Activated CD4-positive, alpha-beta T cell treated with anti-CD3 and anti-CD28 coated beads, Interleukin-2, Interleukin-6, amounts not matched to agents 100 ng/mL and 50 ng/mL, durations not matched to agents 16 hours and 8 hours (primary cell): Measurements from ENCODE around the gene DOHH.
A peak's percentile ranks its signal among the peaks of the same experiment; 100 is the strongest.

Experiments used
- DNase-seq: peaks from one replicate; pipeline ENCODE4 v3.0.0-alpha.2; 2020

The DOHH gene

GRCh38 chr19:3499738-3500428, 591 bp downstream of the DOHH start:
- no peak for DNase-seq

GRCh38 chr19:3497757-3498520, 2.5 kb downstream of the DOHH start:
- no peak for DNase-seq

GRCh38 chr19:3496392-3497273, 3.8 kb downstream of the DOHH start:
- no peak for DNase-seq

GRCh38 chr19:3494559-3494958, 5.9 kb downstream of the DOHH start:
- DNase-seq = peak; percentile 55

GRCh38 chr19:3494051-3494450, 6.4 kb downstream of the DOHH start:
- peak; percentile 67 for DNase-seq

GRCh38 chr19:3493651-3494050, 6.8 kb downstream of the DOHH start:
- DNase-seq = no peak

- no peak for DNase-seq
Observed at GRCh38 chr19:3492919-3493318, 7.6 kb downstream of the DOHH start.

GRCh38 chr19:3492131-3492839, 8.2 kb downstream of the DOHH start:
- no peak for DNase-seq

- DNase-seq = no peak
Observed at GRCh38 chr19:3491396-3492119, 8.9 kb downstream of the DOHH start.

GRCh38 chr19:3483226-3483628, 17.2 kb downstream of the DOHH start, which contains the start of gene SMIM44:
TSS of gene SMIM44 (minus strand) at chr19:3483441. CDS start at chr19:3483403, 38 bp downstream.
- no peak for DNase-seq

GRCh38 chr19:3482507-3483225, 17.8 kb downstream of the DOHH start:
- DNase-seq = no peak

GRCh38 chr19:3481241-3482090, 19.0 kb downstream of the DOHH start:
- DNase-seq = no peak

GRCh38 chr19:3480383-3481091, 19.9 kb downstream of the DOHH start, which contains the start of gene SMIM24:
TSS of gene SMIM24 (minus strand) at chr19:3480525. CDS start at chr19:3480463, 62 bp downstream.
- DNase-seq = no peak

- peak; percentile 29 for DNase-seq
Observed at GRCh38 chr19:3479834-3480215, 20.6 kb downstream of the DOHH start.

- peak; percentile 30 for DNase-seq
Observed at GRCh38 chr19:3479177-3479833, 21.2 kb downstream of the DOHH start.

- DNase-seq = no peak
Observed at GRCh38 chr19:3478409-3479176, 21.9 kb downstream of the DOHH start.

GRCh38 chr19:3477951-3478350, 22.5 kb downstream of the DOHH start:
- DNase-seq = no peak

- no peak for DNase-seq
Observed at GRCh38 chr19:3477506-3477905, 23.0 kb downstream of the DOHH start.
